Transverse colon (tissue), 3 donors: ENCODE measurements around the gene P4HA3.

Source experiments
- EP300 ChIP-seq: sonication (generic); formaldehyde crosslinking; IDR thresholded peaks from one replicate; pipeline ENCODE4 v1.6.1; 2017; ENCODE audit warnings: antibody characterized with exemption, low read depth
- POLR2A ChIP-seq: fragments of 450-650 bp; IDR thresholded peaks from one replicate; pipeline ENCODE4 v1.6.1; 2016; ENCODE audit warnings: antibody characterized with exemption, mild to moderate bottlenecking, moderate library complexity
- TF ChIP-seq, protein P1 (sequence below), 5 experiments: fragments of 200-600 bp in 3 of 5; fragments of 450-650 bp in 2 of 5; sonication (generic) in 3 of 5; IDR thresholded peaks; 1 replicate in 2 of 5; 2 replicates in 3 of 5; pipeline ENCODE4 v1.5.1; 2016 to 2017; ENCODE audit warnings: antibody characterized with exemption in 5 of 5, inconsistent platforms in 3 of 5, mild to moderate bottlenecking in 2 of 5, moderate library complexity in 1 of 5

DNA sequence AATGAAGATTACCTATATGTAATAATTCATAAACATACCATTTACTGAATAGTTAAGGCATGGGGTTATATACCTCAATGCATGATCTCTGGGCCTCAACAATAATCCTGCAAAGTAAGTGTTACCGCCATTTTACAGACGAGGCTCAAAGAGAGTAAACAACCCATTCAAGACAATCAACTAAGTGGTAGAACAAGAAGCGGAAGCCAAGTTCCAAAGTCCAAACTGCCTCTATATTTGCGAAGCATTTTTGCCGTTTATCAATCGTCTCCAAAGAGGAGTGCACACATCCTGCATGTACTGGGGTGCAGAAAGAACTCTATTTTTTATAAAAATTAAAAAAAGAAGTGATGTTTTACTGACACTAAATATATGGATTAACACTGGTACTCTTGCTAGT lies 27.5 kb upstream of the P4HA3 start:
- TF ChIP-seq, protein P1, sequence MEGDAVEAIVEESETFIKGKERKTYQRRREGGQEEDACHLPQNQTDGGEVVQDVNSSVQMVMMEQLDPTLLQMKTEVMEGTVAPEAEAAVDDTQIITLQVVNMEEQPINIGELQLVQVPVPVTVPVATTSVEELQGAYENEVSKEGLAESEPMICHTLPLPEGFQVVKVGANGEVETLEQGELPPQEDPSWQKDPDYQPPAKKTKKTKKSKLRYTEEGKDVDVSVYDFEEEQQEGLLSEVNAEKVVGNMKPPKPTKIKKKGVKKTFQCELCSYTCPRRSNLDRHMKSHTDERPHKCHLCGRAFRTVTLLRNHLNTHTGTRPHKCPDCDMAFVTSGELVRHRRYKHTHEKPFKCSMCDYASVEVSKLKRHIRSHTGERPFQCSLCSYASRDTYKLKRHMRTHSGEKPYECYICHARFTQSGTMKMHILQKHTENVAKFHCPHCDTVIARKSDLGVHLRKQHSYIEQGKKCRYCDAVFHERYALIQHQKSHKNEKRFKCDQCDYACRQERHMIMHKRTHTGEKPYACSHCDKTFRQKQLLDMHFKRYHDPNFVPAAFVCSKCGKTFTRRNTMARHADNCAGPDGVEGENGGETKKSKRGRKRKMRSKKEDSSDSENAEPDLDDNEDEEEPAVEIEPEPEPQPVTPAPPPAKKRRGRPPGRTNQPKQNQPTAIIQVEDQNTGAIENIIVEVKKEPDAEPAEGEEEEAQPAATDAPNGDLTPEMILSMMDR (IDR thresholded peaks at IDR 0.05), result no peak
- TF ChIP-seq POLR2A, result no peak
- no peak for TF ChIP-seq EP300
